OCI-LY3 (cell line): ENCODE data around the gene MEPCE.

Experiments used
- EZH2phosphoT487 ChIP-seq: fragments of 200-600 bp; shearing (Covaris generic); IDR thresholded peaks from 2 replicates; pipeline ENCODE4 v1.6.1; 2018; ENCODE audit warnings: antibody characterized with exemption, mixed run types, low read depth
- TF ChIP-seq, protein P1 (sequence below): fragments of 200-600, 300-600 bp; sonication (generic); IDR thresholded peaks from 2 replicates; pipeline ENCODE4 v1.5.1; 2014; ENCODE audit warnings: antibody characterized with exemption, low read length, low read depth

DNA sequence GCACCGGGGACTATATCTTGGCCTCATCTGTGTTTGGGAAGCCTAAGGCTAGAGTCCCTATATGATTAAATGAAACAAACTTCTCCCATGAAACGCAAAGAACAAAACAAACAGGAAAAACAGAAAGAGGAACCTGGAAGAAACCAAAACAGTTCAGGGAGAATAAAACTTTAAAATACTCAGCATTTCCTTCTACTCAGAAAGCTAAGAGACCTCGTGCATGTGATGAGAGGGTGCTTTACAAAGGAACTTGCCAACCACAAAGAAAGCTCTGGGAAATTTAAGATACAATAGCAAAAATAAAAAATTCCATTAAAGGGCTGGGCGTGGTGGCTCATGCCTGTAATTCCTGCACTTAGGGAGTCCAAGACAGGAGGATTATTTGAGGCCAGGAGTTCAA lies 49.4 kb upstream of the MEPCE start:
- TF ChIP-seq, protein P1, sequence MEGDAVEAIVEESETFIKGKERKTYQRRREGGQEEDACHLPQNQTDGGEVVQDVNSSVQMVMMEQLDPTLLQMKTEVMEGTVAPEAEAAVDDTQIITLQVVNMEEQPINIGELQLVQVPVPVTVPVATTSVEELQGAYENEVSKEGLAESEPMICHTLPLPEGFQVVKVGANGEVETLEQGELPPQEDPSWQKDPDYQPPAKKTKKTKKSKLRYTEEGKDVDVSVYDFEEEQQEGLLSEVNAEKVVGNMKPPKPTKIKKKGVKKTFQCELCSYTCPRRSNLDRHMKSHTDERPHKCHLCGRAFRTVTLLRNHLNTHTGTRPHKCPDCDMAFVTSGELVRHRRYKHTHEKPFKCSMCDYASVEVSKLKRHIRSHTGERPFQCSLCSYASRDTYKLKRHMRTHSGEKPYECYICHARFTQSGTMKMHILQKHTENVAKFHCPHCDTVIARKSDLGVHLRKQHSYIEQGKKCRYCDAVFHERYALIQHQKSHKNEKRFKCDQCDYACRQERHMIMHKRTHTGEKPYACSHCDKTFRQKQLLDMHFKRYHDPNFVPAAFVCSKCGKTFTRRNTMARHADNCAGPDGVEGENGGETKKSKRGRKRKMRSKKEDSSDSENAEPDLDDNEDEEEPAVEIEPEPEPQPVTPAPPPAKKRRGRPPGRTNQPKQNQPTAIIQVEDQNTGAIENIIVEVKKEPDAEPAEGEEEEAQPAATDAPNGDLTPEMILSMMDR, result no peak
- no peak for TF ChIP-seq EZH2phosphoT487
